HCT116 (cell line): Measurements from ENCODE around the gene DLEC1. TPM values are rescaled to one million over a fixed set of nuclear protein-coding genes. Genes with fewer than 3 reads are reported as not detected.

Experiments used
- ATAC-seq: fragments of 200-7000 bp; cut with Tn5 transposase; 2 replicates; pipeline ENCODE4 v1.9.1; 2020; ENCODE audit warnings: mild to moderate bottlenecking, moderate library complexity
- BruUV-seq: library from RNA; stranded (reverse); fragments of 400-500 nt; replicated peaks from 2 replicates; lab custom pipeline; 2021; lab: Mats Ljungman, UMichigan
- CTCF ChIA-PET: fragments of 300-600 bp; sonication (Branson Sonifier 250); formaldehyde crosslinking; loops from one replicate; lab custom pipeline; 2021; ENCODE audit warnings: antibody characterized with exemption; lab: Charles Lee
- POLR2A ChIA-PET: fragments of 300-600, 350-600 bp; sonication (Branson Sonifier 250); formaldehyde crosslinking; loops from one replicate; lab custom pipeline; 2021; ENCODE audit warnings: antibody characterized with exemption; lab: Charles Lee
- RAD21 ChIA-PET, 2 experiments: fragments of 300-600 bp; sonication (Branson Sonifier 250); formaldehyde crosslinking; loops; one replicate each; lab custom pipeline; 2023; ENCODE audit warnings: low total read pairs in 2 of 2; ENCODE audit not compliant: uncharacterized antibody in 2 of 2, unreplicated experiment in 2 of 2, low non-redundant PET in 1 of 2; lab: Charles Lee
- DNase-seq: peaks from one replicate; pipeline ENCODE4 v3.0.0-alpha.2; 2010; ENCODE audit warnings: low read depth, low spot score
- H2AFZ ChIP-seq: fragments of 200-600 bp; shearing (Covaris generic), sonication (generic); 2 replicates; pipeline ENCODE4 v1.6.1; 2017; ENCODE audit warnings: low read depth, mixed run types, mixed read lengths, antibody characterized with exemption, low read length; ENCODE audit not compliant: poor library complexity, severe bottlenecking
- H3K27ac ChIP-seq: 2 replicates; pipeline ENCODE4 v1.5.1; 2012; ENCODE audit warnings: low read depth, low read length
- H3K27me3 ChIP-seq: fragments of 200-600 bp; sonication (generic); 2 replicates; pipeline ENCODE4 v1.6.1; 2016; ENCODE audit warnings: mixed run types, low read length, mixed read lengths; ENCODE audit not compliant: insufficient read depth
- H3K36me3 ChIP-seq, 2 experiments: fragments of 200-500 bp in 1 of 2; fragments of 200-600 bp in 1 of 2; sonication (Bioruptor generic) in 1 of 2; sonication (generic) in 1 of 2; 2 replicates each; pipeline versions ENCODE4 v1.5.1 to v1.6.1; 2014 to 2016; ENCODE audit warnings: low read length in 2 of 2, inconsistent platforms in 1 of 2, mixed read lengths in 1 of 2, mixed run types in 1 of 2; ENCODE audit not compliant: insufficient read depth in 2 of 2, control insufficient read depth in 1 of 2
- H3K4me1 ChIP-seq, 2 experiments: fragments of 200-600 bp in 1 of 2; sonication (generic) in 1 of 2; 2 replicates each; pipeline versions ENCODE4 v1.5.1 to v1.6.1; 2012 to 2017; ENCODE audit warnings: low read length in 2 of 2, inconsistent platforms in 1 of 2, mild to moderate bottlenecking in 1 of 2, mixed read lengths in 1 of 2, mixed run types in 1 of 2, moderate library complexity in 1 of 2; ENCODE audit not compliant: insufficient read depth in 2 of 2, control insufficient read depth in 1 of 2
- H3K4me2 ChIP-seq: fragments of 200-600 bp; sonication (generic); 2 replicates; pipeline ENCODE4 v1.6.1; 2017; ENCODE audit warnings: mixed run types, low read length, mixed read lengths
- H3K4me3 ChIP-seq, 2 experiments: fragments of 200-600 bp in 1 of 2; sonication (generic) in 1 of 2; replicated peaks in 1 of 2; 2 replicates each; pipeline ENCODE4 v1.5.1; 2011 to 2016; ENCODE audit warnings: low read length in 2 of 2, control low read depth in 1 of 2, low read depth in 1 of 2, mild to moderate bottlenecking in 1 of 2, mixed read lengths in 1 of 2, mixed run types in 1 of 2
- H3K79me2 ChIP-seq: fragments of 200-600 bp; sonication (generic); 2 replicates; pipeline ENCODE4 v1.6.1; 2017; ENCODE audit warnings: mild to moderate bottlenecking, mixed run types, low read length, moderate library complexity, mixed read lengths; ENCODE audit not compliant: insufficient read depth
- H3K9ac ChIP-seq: fragments of 200-600 bp; sonication (generic); 2 replicates; pipeline ENCODE4 v1.6.1; 2016; ENCODE audit warnings: low read length, mixed read lengths
- H3K9me2 ChIP-seq: fragments of 200-600 bp; sonication (generic), shearing (Covaris generic); 2 replicates; pipeline ENCODE4 v1.6.1; 2017; ENCODE audit warnings: mixed run types, mild to moderate bottlenecking, moderate library complexity; ENCODE audit not compliant: insufficient read depth
- H3K9me3 ChIP-seq, 2 experiments: fragments of 200-500 bp in 1 of 2; fragments of 200-600 bp in 1 of 2; sonication (Bioruptor generic) in 1 of 2; sonication (generic) in 1 of 2; 2 replicates each; pipeline ENCODE4 v1.6.1; 2014 to 2017; ENCODE audit warnings: low read length in 2 of 2, mixed read lengths in 2 of 2, inconsistent platforms in 1 of 2, low read depth in 1 of 2, mild to moderate bottlenecking in 1 of 2, mixed run types in 1 of 2, moderate library complexity in 1 of 2; ENCODE audit not compliant: control insufficient read depth in 1 of 2, insufficient read depth in 1 of 2
- H4K20me1 ChIP-seq: fragments of 200-600 bp; sonication (generic), shearing (Covaris generic); 2 replicates; pipeline ENCODE4 v1.6.1; 2017; ENCODE audit warnings: mixed run types, mild to moderate bottlenecking, moderate library complexity; ENCODE audit not compliant: insufficient read depth
- CBX3 ChIP-seq: IDR thresholded peaks from 2 replicates; pipeline ENCODE4 v1.6.1; 2012; ENCODE audit warnings: low read depth
- CEBPB ChIP-seq: IDR thresholded peaks from 2 replicates; pipeline ENCODE4 v1.6.1; 2012; ENCODE audit warnings: low read depth
- EGR1 ChIP-seq: IDR thresholded peaks from 2 replicates; pipeline ENCODE4 v1.6.1; 2012; ENCODE audit warnings: low read depth
- ELF1 ChIP-seq: IDR thresholded peaks from 2 replicates; pipeline ENCODE4 v1.6.1; 2012; ENCODE audit warnings: low read depth, borderline replicate concordance
- EZH2 ChIP-seq: fragments of 200-600 bp; sonication (generic); IDR thresholded peaks from 2 replicates; pipeline ENCODE4 v1.6.1; 2017; ENCODE audit warnings: antibody characterized with exemption, mixed run types
- EZH2phosphoT487 ChIP-seq: fragments of 200-600 bp; IDR thresholded peaks from 2 replicates; pipeline ENCODE4 v1.6.1; 2018; ENCODE audit warnings: antibody characterized with exemption, borderline replicate concordance
- POLR2AphosphoS5 ChIP-seq: IDR thresholded peaks from 2 replicates; pipeline ENCODE4 v1.6.1; 2011; ENCODE audit warnings: mild to moderate bottlenecking, low read depth, low read length, moderate library complexity
- RAD21 ChIP-seq: IDR thresholded peaks from 2 replicates; pipeline ENCODE4 v1.6.1; 2012; ENCODE audit warnings: low read depth, mild to moderate bottlenecking
- SIN3A ChIP-seq: IDR thresholded peaks from 2 replicates; pipeline ENCODE4 v1.6.1; 2012; ENCODE audit warnings: low read depth
- SRF ChIP-seq: IDR thresholded peaks from 2 replicates; pipeline ENCODE4 v1.6.1; 2012; ENCODE audit warnings: low read depth
- TCF7L2 ChIP-seq: IDR thresholded peaks from 2 replicates; pipeline ENCODE4 v1.7.0; 2011; ENCODE audit warnings: borderline replicate concordance, inconsistent platforms; ENCODE audit not compliant: insufficient read depth, insufficient read length; ENCODE audit errors: extremely low read depth
- ZFX ChIP-seq: fragments of 450-650 bp; IDR thresholded peaks from 2 replicates; pipeline ENCODE4 v1.6.1; 2017
- ZNF274 ChIP-seq: fragments of 200-500 bp; sonication (Bioruptor generic); IDR thresholded peaks from 2 replicates; pipeline ENCODE4 v1.6.1; 2014; ENCODE audit warnings: mild to moderate bottlenecking, low read depth, low read length, inconsistent platforms
- intact Hi-C: fragments of 100-400 bp; cut with micrococcal nuclease; formaldehyde crosslinking; loops from 2 replicates; pipeline ENCODE4 v1.10.0; 2022
- total RNA-seq: library from RNA; stranded (reverse); gene quantifications from one replicate; pipeline ENCODE4 v1.2.1, GENCODE V29; 2021; ENCODE audit not compliant: unreplicated experiment
- TF ChIP-seq, protein P1 (sequence below): IDR thresholded peaks from 2 replicates; pipeline ENCODE4 v1.6.1; 2011; ENCODE audit warnings: mild to moderate bottlenecking, low read length, moderate library complexity; ENCODE audit not compliant: insufficient replicate concordance; ENCODE audit errors: extremely low read depth
- TF ChIP-seq, protein P2 (sequence below): IDR thresholded peaks from 2 replicates; pipeline ENCODE4 v1.6.1; 2012
- TF ChIP-seq, protein P3 (sequence below): IDR thresholded peaks from 2 replicates; pipeline ENCODE4 v1.6.1; 2012
- TF ChIP-seq, protein P4 (sequence below), 3 experiments: fragments of 200-600 bp in 1 of 3; sonication (generic) in 1 of 3; IDR thresholded peaks in 2 of 3; conservative IDR thresholded peaks in 1 of 3; 2 replicates each; pipeline ENCODE4 v1.5.1; 2012 to 2017; ENCODE audit warnings: low read depth in 2 of 3, low read length in 2 of 3, antibody characterized with exemption in 1 of 3, borderline replicate concordance in 1 of 3, control low read depth in 1 of 3, mild to moderate bottlenecking in 1 of 3, mixed read lengths in 1 of 3, mixed run types in 1 of 3, moderate library complexity in 1 of 3; ENCODE audit not compliant: insufficient read depth in 1 of 3

The DLEC1 gene
- total RNA-seq, 1 experiment from 2014 or later, result 0.61 TPM

DNA sequence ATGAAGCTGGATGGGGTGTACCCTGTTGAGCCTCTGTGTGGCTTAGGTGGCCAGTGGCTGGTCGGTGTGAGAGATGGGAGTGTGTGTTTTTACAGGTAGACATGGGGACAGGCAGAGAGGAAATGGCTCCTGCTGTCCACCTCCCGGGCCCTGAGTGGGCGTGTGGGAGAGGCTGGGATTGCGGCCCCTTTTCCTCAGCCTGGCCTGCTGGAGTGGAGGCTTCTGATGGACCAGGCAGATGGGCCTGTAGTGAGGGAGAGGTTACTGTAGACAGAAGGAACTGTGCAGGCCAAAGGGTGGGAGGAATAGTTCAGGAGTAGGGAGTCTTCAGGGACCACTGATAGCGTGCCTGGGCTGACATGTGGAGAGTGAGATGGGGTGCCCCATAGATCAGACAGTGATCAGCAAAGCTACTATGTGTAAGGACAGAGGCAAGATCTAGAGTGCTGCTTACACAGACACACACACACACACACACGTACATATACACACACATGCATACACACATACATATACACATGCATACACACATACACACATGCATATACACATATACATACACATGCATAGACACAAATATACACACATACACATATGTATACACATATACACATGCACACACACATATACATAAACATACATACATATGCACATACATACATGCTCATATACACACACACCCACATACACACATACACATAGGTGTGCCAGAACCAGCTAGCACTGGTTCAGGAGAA, 71.5 kb downstream of the DLEC1 start (continued):
- TF ChIP-seq, protein P1, sequence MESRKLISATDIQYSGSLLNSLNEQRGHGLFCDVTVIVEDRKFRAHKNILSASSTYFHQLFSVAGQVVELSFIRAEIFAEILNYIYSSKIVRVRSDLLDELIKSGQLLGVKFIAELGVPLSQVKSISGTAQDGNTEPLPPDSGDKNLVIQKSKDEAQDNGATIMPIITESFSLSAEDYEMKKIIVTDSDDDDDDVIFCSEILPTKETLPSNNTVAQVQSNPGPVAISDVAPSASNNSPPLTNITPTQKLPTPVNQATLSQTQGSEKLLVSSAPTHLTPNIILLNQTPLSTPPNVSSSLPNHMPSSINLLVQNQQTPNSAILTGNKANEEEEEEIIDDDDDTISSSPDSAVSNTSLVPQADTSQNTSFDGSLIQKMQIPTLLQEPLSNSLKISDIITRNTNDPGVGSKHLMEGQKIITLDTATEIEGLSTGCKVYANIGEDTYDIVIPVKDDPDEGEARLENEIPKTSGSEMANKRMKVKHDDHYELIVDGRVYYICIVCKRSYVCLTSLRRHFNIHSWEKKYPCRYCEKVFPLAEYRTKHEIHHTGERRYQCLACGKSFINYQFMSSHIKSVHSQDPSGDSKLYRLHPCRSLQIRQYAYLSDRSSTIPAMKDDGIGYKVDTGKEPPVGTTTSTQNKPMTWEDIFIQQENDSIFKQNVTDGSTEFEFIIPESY, result no peak
- TF ChIP-seq, protein P2, sequence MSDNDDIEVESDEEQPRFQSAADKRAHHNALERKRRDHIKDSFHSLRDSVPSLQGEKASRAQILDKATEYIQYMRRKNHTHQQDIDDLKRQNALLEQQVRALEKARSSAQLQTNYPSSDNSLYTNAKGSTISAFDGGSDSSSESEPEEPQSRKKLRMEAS, result no peak
- TF ChIP-seq RAD21 (no peak), TCF7L2 (no peak), CBX3 (no peak)

DNA sequence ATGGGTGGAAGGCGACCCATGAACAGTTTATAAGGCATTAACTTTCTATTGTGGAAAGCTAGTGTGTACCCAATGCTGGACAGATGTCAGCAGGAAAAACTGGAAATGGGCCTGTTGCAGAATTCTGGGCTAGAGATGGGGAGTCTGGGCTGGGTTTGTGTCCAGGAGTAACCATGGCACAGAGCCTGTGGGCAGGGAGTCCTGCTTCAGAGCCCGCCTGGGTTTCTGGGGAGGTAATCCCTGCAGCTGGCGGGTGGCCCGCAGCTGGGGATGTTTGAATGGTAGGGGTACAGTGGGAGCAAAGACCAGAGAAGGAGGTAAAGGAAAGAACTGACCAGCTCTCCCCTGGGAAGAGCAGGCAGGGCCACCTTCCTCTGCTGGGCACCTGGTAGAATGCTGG, 72.2 kb downstream of the DLEC1 start:
- ChIA-PET POLR2A (no interaction called here), RAD21 (no interaction called here), CTCF (no interaction called here)
- Histone ChIP-seq H4K20me1 (no peaks in the 10 kb centered on the region), H3K9me2 (no peaks in the 10 kb centered on the region), H3K27ac (no peak overlapping the region), H3K36me3 (no peaks in the 10 kb centered on the region), H3K9me3 (no peaks in the 10 kb centered on the region), H3K9ac (no peak overlapping the region), H3K4me2 (no peak overlapping the region), H3K4me1 (no peaks in the 10 kb centered on the region), H2AFZ (no peak overlapping the region), H3K27me3 (no peaks in the 10 kb centered on the region), H3K4me3 (no peak overlapping the region), H3K79me2 (no peaks in the 10 kb centered on the region)
- DNase-seq, result no peak
- ATAC-seq, result no peak
- no peak for TF ChIP-seq EZH2phosphoT487
- no peak for TF ChIP-seq CEBPB
- TF ChIP-seq POLR2AphosphoS5, result no peak
- TF ChIP-seq, protein P3, sequence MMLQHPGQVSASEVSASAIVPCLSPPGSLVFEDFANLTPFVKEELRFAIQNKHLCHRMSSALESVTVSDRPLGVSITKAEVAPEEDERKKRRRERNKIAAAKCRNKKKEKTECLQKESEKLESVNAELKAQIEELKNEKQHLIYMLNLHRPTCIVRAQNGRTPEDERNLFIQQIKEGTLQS, result no peak
- TF ChIP-seq ZNF274, result no peak
- no peak for TF ChIP-seq EGR1
- no peak for TF ChIP-seq EZH2
- no peak for TF ChIP-seq SIN3A
- TF ChIP-seq ZFX, result no peak
- TF ChIP-seq ELF1, result no peak
- TF ChIP-seq, protein P4, sequence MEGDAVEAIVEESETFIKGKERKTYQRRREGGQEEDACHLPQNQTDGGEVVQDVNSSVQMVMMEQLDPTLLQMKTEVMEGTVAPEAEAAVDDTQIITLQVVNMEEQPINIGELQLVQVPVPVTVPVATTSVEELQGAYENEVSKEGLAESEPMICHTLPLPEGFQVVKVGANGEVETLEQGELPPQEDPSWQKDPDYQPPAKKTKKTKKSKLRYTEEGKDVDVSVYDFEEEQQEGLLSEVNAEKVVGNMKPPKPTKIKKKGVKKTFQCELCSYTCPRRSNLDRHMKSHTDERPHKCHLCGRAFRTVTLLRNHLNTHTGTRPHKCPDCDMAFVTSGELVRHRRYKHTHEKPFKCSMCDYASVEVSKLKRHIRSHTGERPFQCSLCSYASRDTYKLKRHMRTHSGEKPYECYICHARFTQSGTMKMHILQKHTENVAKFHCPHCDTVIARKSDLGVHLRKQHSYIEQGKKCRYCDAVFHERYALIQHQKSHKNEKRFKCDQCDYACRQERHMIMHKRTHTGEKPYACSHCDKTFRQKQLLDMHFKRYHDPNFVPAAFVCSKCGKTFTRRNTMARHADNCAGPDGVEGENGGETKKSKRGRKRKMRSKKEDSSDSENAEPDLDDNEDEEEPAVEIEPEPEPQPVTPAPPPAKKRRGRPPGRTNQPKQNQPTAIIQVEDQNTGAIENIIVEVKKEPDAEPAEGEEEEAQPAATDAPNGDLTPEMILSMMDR (IDR thresholded peaks at IDR 0.05 in 2 of 3, conservative IDR thresholded peaks at IDR 0.05 in 1 of 3; ENCODE audit: borderline replicate concordance in 1 of 3, insufficient read depth in 1 of 3, low read depth in 2 of 3, low read length in 2 of 3), result no peak
- no peak for TF ChIP-seq SRF
- intact Hi-C loops, result loop anchor here (10.0 kb wide), 1 partner anchor 136 kb away; no protein-coding TSS in a partner anchor
- no TSS peak for BruUV-seq
